OCI-LY7 (cell line): ENCODE data around the gene SRSF2. TPM values are rescaled to one million over a fixed set of nuclear protein-coding genes. Genes with fewer than 3 reads are reported as not detected.
"Not testable (repeated sequence)": the region's sequence is repeated elsewhere in the genome, so short reads cannot be mapped to it uniquely, and the experiment has no call there.

ENCODE experiments used
- BruUV-seq: library from RNA; stranded (reverse); fragments of 400-500 nt; replicated peaks from 2 replicates; lab custom pipeline; 2021; lab: Mats Ljungman, UMichigan
- CTCF ChIA-PET: fragments of 300-600 bp; sonication (Branson Sonifier 250); formaldehyde crosslinking; loops from one replicate; lab custom pipeline; 2022; ENCODE audit warnings: antibody characterized with exemption; ENCODE audit not compliant: unreplicated experiment; lab: Charles Lee
- POLR2A ChIA-PET: fragments of 300-600 bp; sonication (Branson Sonifier 250); formaldehyde crosslinking; loops from one replicate; lab custom pipeline; 2022; ENCODE audit warnings: antibody characterized with exemption; lab: Charles Lee
- DNase-seq: peaks from one replicate; pipeline ENCODE4 v3.0.0-alpha.2; 2015; ENCODE audit warnings: low spot score
- H2AFZ ChIP-seq: fragments of 200-600 bp; sonication (generic), shearing (Covaris generic); 2 replicates; pipeline ENCODE4 v1.6.1; 2014; ENCODE audit warnings: mild to moderate bottlenecking, antibody characterized with exemption, low read length, moderate library complexity
- H3K27ac ChIP-seq: fragments of 200-600 bp; sonication (generic); 2 replicates; pipeline ENCODE4 v1.5.1; 2014; ENCODE audit warnings: mixed run types, low read depth, mild to moderate bottlenecking, moderate library complexity, low read length, inconsistent platforms; ENCODE audit not compliant: poor library complexity, severe bottlenecking
- H3K36me3 ChIP-seq: fragments of 200-600 bp; sonication (generic); 2 replicates; pipeline ENCODE4 v1.6.1; 2014; ENCODE audit warnings: mild to moderate bottlenecking, antibody characterized with exemption, low read length, moderate library complexity, mixed read lengths; ENCODE audit not compliant: insufficient read depth
- H3K4me1 ChIP-seq: fragments of 200-600 bp; sonication (generic); 2 replicates; pipeline ENCODE4 v1.5.1; 2014; ENCODE audit warnings: mild to moderate bottlenecking, low read length; ENCODE audit not compliant: insufficient read depth, poor library complexity, severe bottlenecking
- H3K4me2 ChIP-seq: fragments of 200-600 bp; sonication (generic); 2 replicates; pipeline ENCODE4 v1.6.1; 2014; ENCODE audit warnings: mild to moderate bottlenecking, low read length
- H3K4me3 ChIP-seq: fragments of 200-600 bp; sonication (generic); 2 replicates; pipeline ENCODE4 v1.5.1; 2014; ENCODE audit warnings: mild to moderate bottlenecking, low read depth, low read length; ENCODE audit not compliant: poor library complexity, severe bottlenecking
- H3K79me2 ChIP-seq: fragments of 200-600 bp; sonication (generic); 2 replicates; pipeline ENCODE4 v1.6.1; 2016; ENCODE audit warnings: low read depth, mild to moderate bottlenecking, low read length, moderate library complexity, mixed read lengths; ENCODE audit not compliant: insufficient read depth
- H3K9me2 ChIP-seq: fragments of 200-600 bp; sonication (generic); 2 replicates; pipeline ENCODE4 v1.6.1; 2016; ENCODE audit warnings: mild to moderate bottlenecking, low read length, mixed read lengths; ENCODE audit not compliant: insufficient read depth
- H3K9me3 ChIP-seq: fragments of 200-600 bp; sonication (generic); 2 replicates; pipeline ENCODE4 v1.6.1; 2014; ENCODE audit warnings: mild to moderate bottlenecking, mixed run types, low read length, mixed read lengths
- H4K20me1 ChIP-seq: fragments of 200-600 bp; sonication (generic); 2 replicates; pipeline ENCODE4 v1.6.1; 2014; ENCODE audit warnings: mild to moderate bottlenecking, antibody characterized with exemption, low read length, moderate library complexity, mixed read lengths; ENCODE audit not compliant: insufficient read depth
- EZH2phosphoT487 ChIP-seq: fragments of 200-600 bp; sonication (generic); IDR thresholded peaks from 2 replicates; pipeline ENCODE4 v1.6.1; 2018; ENCODE audit warnings: low read depth, borderline replicate concordance, mild to moderate bottlenecking, mixed run types, antibody characterized with exemption, low read length, moderate library complexity, mixed read lengths
- intact Hi-C: fragments of 100-400 bp; cut with micrococcal nuclease; formaldehyde crosslinking; loops from one replicate; pipeline ENCODE4 v1.10.0; 2022; ENCODE audit not compliant: unreplicated experiment
- total RNA-seq, 2 experiments: library from RNA; depleted of rRNA in 1 of 2; stranded (reverse); fragments of >200 nt in 1 of 2; shearing (Covaris generic) in 1 of 2; gene quantifications; 2 replicates each; pipeline ENCODE4 v1.2.3, GENCODE V29; 2014 to 2022
- TF ChIP-seq, protein P1 (sequence below): fragments of 200-600 bp; sonication (generic); conservative IDR thresholded peaks from 2 replicates; pipeline ENCODE4 v1.5.1; 2014; ENCODE audit warnings: mild to moderate bottlenecking, antibody characterized with exemption, low read length, moderate library complexity, mixed read lengths

SRSF2 gene
- total RNA-seq, 2 experiments from 2014 or later: 619 to 2,207 TPM

DNA sequence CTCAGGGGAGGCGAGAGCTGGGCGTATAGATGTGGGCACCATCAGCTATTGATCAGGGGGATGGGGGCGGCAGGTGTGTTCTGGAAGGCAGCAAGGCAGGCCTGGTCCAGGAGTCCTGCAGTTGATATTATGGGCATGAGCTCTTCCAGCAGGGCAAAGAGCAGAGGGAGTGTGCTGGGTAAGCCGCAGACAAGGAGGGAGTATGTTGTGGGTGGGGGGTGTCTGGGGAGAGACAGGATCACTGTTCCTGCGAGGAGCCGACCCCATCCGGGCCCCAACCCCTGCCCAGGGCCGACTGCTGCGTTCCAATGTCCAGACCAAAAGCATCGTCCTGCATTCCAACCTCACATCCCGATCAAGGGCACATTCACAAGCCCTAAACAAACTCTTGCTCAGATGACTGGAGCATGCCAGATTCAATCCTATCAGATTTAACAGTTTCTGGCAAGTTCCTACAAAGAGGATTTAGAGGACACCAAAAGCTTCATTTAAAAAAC, 35.6 kb downstream of the SRSF2 start:
- TF ChIP-seq EZH2phosphoT487: no peak
- TF ChIP-seq, protein P1, sequence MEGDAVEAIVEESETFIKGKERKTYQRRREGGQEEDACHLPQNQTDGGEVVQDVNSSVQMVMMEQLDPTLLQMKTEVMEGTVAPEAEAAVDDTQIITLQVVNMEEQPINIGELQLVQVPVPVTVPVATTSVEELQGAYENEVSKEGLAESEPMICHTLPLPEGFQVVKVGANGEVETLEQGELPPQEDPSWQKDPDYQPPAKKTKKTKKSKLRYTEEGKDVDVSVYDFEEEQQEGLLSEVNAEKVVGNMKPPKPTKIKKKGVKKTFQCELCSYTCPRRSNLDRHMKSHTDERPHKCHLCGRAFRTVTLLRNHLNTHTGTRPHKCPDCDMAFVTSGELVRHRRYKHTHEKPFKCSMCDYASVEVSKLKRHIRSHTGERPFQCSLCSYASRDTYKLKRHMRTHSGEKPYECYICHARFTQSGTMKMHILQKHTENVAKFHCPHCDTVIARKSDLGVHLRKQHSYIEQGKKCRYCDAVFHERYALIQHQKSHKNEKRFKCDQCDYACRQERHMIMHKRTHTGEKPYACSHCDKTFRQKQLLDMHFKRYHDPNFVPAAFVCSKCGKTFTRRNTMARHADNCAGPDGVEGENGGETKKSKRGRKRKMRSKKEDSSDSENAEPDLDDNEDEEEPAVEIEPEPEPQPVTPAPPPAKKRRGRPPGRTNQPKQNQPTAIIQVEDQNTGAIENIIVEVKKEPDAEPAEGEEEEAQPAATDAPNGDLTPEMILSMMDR: no peak
- H3K36me3 ChIP-seq: no peaks in the 10 kb centered on the region
- H3K4me2 ChIP-seq: no peak overlapping the region
- H3K9me3 ChIP-seq: no peaks in the 10 kb centered on the region
- no peak overlapping the region for H3K4me3 ChIP-seq
- H4K20me1 ChIP-seq: no peaks in the 10 kb centered on the region
- ChIA-PET POLR2A (no interaction called here), CTCF (interaction anchor here (0.6 kb wide), 2 partner anchors 15 to 331 kb away, joined by 3 read pairs; no protein-coding TSS in a partner anchor)
- H3K4me1 ChIP-seq: peaks cover 14% of the 10 kb centered on the region
- H3K27ac ChIP-seq: no peak overlapping the region
- no peak overlapping the region for H2AFZ ChIP-seq
- H3K79me2 ChIP-seq: no peaks in the 10 kb centered on the region
- BruUV-seq: no TSS peak
- intact Hi-C loops: no loop called here
- DNase-seq: no peak
- no peaks in the 10 kb centered on the region for H3K9me2 ChIP-seq

DNA sequence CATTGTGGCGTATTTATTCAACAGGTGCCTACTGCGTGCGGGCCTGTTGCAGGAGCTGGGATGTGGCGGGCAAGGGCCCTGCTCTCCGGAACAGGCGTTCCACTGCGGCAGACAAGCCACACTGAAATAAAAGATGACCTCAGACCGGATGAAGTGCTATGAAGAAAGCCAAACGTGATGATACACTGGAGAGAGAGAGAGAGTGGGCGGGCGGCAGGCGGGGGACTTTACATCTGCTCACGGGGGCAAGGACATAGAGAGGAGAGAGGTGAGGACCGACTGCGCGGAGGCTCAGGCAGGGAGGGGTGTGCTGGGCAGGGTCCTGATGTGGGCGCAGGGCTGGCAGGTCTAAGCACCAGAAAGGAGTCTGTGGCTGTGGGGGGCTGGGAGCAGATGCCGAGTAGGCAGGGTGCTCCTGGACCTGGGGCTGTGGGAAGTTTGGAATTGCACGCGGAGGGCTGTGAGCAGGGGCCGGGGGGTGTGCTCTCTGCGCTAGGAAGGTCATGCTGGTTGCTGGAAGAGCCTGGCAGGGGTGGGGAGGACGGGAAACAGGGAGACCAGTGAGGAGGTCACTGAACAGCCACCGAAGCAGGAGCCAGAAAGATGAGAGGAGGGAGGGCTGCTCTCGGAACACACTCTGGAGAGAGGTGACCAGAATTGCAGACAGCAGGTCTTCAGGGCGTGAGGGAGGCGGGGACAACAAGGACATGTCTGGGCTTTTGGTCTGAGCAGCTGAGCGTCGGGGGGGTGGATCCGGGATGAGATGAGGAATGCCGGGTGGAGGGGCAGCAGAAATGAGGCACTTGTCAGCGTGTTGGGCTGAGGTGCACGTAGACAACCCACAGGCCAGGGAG, 36.3 kb downstream of the SRSF2 start:
- Histone ChIP-seq H3K4me1 (peaks cover 14% of the 10 kb centered on the region), H2AFZ (no peak overlapping the region), H3K79me2 (no peaks in the 10 kb centered on the region), H3K9me3 (no peaks in the 10 kb centered on the region), H4K20me1 (no peaks in the 10 kb centered on the region), H3K4me3 (no peak overlapping the region), H3K9me2 (no peaks in the 10 kb centered on the region), H3K36me3 (no peaks in the 10 kb centered on the region), H3K4me2 (no peak overlapping the region), H3K27ac (no peak overlapping the region)
- ChIA-PET POLR2A (no interaction called here), CTCF (interaction anchor here (0.6 kb wide), 1 partner anchor 331 kb away, joined by 3 read pairs; no protein-coding TSS in a partner anchor)
- TF ChIP-seq EZH2phosphoT487: no peak
- TF ChIP-seq, protein P1: no peak
- no peak for DNase-seq
- no TSS peak for BruUV-seq
- intact Hi-C loops: no loop called here

DNA sequence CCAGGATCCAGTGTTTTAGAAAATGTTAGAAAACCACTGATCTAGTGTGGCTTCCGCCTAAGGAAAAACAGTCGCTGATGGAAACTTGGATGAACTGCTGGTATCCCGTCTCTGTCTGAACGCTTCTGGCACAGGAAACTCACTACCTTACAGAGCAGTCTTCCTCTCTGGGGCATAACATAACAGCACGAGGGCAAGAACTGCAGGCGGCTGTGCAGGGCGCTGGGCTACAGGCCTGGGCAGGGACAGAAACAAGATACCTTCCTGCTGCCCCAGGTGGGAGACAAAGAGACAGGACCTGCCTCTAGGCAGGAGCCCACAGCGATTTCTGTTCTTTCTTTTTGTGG, 36.9 kb downstream of the SRSF2 start:
- BruUV-seq: no TSS peak

DNA sequence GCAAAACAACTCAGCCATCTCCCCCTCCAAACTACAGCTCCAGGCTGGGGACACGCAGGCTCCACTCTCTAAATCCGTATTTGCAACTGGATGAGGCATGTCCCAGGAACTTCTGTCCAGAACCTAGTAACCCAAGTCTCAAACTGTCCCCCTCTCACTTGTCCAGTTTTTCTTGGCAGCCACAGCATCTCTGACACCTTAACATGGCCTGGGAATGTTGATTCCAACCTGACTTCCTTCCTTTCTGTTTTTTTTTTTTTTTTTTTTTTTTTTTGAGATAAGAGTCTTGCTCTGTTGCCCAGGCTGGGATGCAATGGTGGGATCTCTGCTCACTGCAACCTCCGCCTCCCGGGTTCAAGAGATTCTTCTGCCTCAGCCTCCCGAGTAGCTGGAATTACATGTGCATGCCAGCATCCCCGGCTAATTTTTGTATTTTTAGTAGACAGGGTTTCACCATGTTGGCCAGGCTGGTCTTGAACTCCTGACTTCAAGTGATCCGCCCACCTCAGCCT, 38.6 kb downstream of the SRSF2 start:
- intact Hi-C loops, H3K9me3 ChIP-seq, H4K20me1 ChIP-seq, H3K79me2 ChIP-seq, CTCF ChIA-PET, BruUV-seq, H3K4me3 ChIP-seq, H2AFZ ChIP-seq, DNase-seq, H3K36me3 ChIP-seq, H3K27ac ChIP-seq, H3K9me2 ChIP-seq, H3K4me2 ChIP-seq: not testable (repeated sequence)
- H3K4me1 ChIP-seq: peaks cover 14% of the 10 kb centered on the region
- POLR2A ChIA-PET: interaction anchor here (0.6 kb wide), 1 partner anchor 225 kb away, joined by 3 read pairs; no protein-coding TSS in a partner anchor

More for the DNA sequence above, 36.9 kb downstream of the SRSF2 start:
- Histone ChIP-seq H3K9me2 (no peaks in the 10 kb centered on the region), H3K9me3 (no peaks in the 10 kb centered on the region), H3K4me3 (no peak overlapping the region), H3K27ac (no peak overlapping the region), H3K4me1 (peaks cover 14% of the 10 kb centered on the region), H4K20me1 (no peaks in the 10 kb centered on the region), H3K4me2 (no peak overlapping the region), H2AFZ (no peak overlapping the region), H3K79me2 (no peaks in the 10 kb centered on the region), H3K36me3 (no peaks in the 10 kb centered on the region)
- POLR2A ChIA-PET: no interaction called here
- intact Hi-C loops: no loop called here
- CTCF ChIA-PET: no interaction called here
- DNase-seq: no peak
- no peak for TF ChIP-seq EZH2phosphoT487
- TF ChIP-seq, protein P1: no peak
